ENCODE measurements around the gene DPPA5. TPM values are rescaled to one million over a fixed set of nuclear protein-coding genes. Genes with fewer than 3 reads are reported as not detected.

DPPA5 gene
- total RNA-seq, 1 experiment from 2014 or later: 1.2 TPM

DNA sequence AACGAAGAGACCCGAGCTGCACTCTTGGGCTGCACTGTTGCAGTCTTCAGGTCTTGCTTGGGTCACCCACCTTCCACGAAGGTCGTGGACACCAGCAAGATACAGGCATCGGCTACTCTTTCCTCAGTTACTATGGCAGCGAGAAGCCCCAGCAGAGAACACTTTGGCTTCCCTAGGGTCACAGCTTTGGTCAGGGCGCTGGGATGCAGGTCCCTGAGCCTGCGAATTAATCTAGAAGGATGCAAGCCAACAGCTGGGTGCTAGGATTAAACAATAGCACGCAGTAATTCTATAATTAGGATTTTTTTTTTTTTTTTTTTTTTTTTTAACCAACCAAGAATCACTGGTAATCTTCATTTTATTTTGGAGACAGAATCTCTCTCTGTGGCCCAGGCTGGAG, 10.5 kb upstream of the DPPA5 start:
- Histone ChIP-seq H3K4me2 (ENCODE audit: insufficient read depth, insufficient read length, low read length) (no peak overlapping the region), H3K9ac (ENCODE audit: extremely low read depth, insufficient read length, low read length) (no peak overlapping the region), H2BK120ac (ENCODE audit: low read depth, low read length, poor library complexity, severe bottlenecking) (no peak overlapping the region), H3T11ph (ENCODE audit: low read length) (no peak overlapping the region), H2BK15ac (ENCODE audit: low read depth, low read length) (no peak overlapping the region), H3K18ac (ENCODE audit: insufficient read length, low read depth, low read length) (no peak overlapping the region), H3K9me3 (ENCODE audit: control insufficient read depth, low read depth, low read length) (no peaks in the 10 kb centered on the region), H3K23ac (ENCODE audit: insufficient read length, low read depth, low read length) (no peak overlapping the region), H2AK5ac (ENCODE audit: insufficient read length, low read length) (no peak overlapping the region), H3K27me3 (ENCODE audit: insufficient read depth, low read length) (no peaks in the 10 kb centered on the region), H3K14ac (ENCODE audit: insufficient read depth, low read length) (no peak overlapping the region), H2BK20ac (ENCODE audit: low read depth, low read length, poor library complexity, severe bottlenecking) (no peak overlapping the region), H3K56ac (ENCODE audit: insufficient read length, low read depth, low read length) (no peak overlapping the region), H3K79me2 (ENCODE audit: insufficient read depth, low read length) (no peaks in the 10 kb centered on the region), H4K91ac (ENCODE audit: insufficient read length, low read depth, low read length) (no peak overlapping the region), H3K4ac (ENCODE audit: low read depth, low read length) (no peak overlapping the region), H2BK12ac (ENCODE audit: insufficient read length, low read depth, low read length) (no peak overlapping the region), H4K20me1 (ENCODE audit: control insufficient read depth, insufficient read depth, insufficient read length) (no peaks in the 10 kb centered on the region), H3K4me1 (ENCODE audit: insufficient read depth, low read length) (peaks cover 2% of the 10 kb centered on the region; the same call in 1 of the 2 replicates), H4K5ac (ENCODE audit: insufficient read length, low read depth, low read length) (no peak overlapping the region), H3K23me2 (ENCODE audit: insufficient read length, low read depth, low read length, poor library complexity, severe bottlenecking) (no peaks in the 10 kb centered on the region), H3K27ac (ENCODE audit: insufficient read length, low read depth, low read length) (no peak overlapping the region), H2BK5ac (ENCODE audit: insufficient read length, low read length) (no peak overlapping the region), H3K79me1 (ENCODE audit: insufficient read depth, low read depth, low read length, poor library complexity, severe bottlenecking) (no peaks in the 10 kb centered on the region), H2AFZ (ENCODE audit: low read length) (no peak overlapping the region), H4K8ac (replicated peaks; ENCODE audit: insufficient read length, low read depth, low read length) (no peak overlapping the region)
- no peak overlapping the region for H3K27ac Mint-ChIP-seq
- H3K36me3 Mint-ChIP-seq (ENCODE audit: insufficient read depth in 1 of 3, low read depth in 3 of 3): peaks cover 0 to 2% (median 0%) of the 10 kb centered on the region in 3 experiments; a peak in 1 of 7 replicates
- H3K9me3 Mint-ChIP-seq: peaks cover 0 to 5% of the 10 kb centered on the region in 2 experiments; a peak in 3 of 5 replicates
- peaks cover 2% of the 10 kb centered on the region; the same call in 1 of the 2 replicates for H3K27me3 Mint-ChIP-seq (ENCODE audit: low read depth)
- no peak for DNase-seq
- TF ChIP-seq CTCF (conservative IDR thresholded peaks at IDR 0.05): no peak
- no CpG with 5 or more reads among the region's 9 CpGs for WGBS (ENCODE audit: extremely low coverage, insufficient read length, low lambda C conversion rate)
- H3K4me3 Mint-ChIP-seq: no peak overlapping the region
- H3K4me1 Mint-ChIP-seq: peaks cover 10 to 13% of the 10 kb centered on the region in 2 experiments
